B cell (primary cell): ENCODE measurements around the gene CASP8AP2.

Experiments used
- EZH2 ChIP-seq: IDR thresholded peaks from 2 replicates; pipeline ENCODE4 v1.6.1; 2012; ENCODE audit warnings: borderline replicate concordance, low read depth, mild to moderate bottlenecking, moderate library complexity, low read length; ENCODE audit not compliant: insufficient read depth, poor library complexity, severe bottlenecking
- TF ChIP-seq, protein P1 (sequence below): fragments of 200-600 bp; IDR thresholded peaks from one replicate; pipeline ENCODE4 v1.8.0; 2022; ENCODE audit warnings: antibody characterized with exemption, mild to moderate bottlenecking

GRCh38 chr6:89826029-89826528 is 3.6 kb upstream of the CASP8AP2 start:
- TF ChIP-seq, protein P1, sequence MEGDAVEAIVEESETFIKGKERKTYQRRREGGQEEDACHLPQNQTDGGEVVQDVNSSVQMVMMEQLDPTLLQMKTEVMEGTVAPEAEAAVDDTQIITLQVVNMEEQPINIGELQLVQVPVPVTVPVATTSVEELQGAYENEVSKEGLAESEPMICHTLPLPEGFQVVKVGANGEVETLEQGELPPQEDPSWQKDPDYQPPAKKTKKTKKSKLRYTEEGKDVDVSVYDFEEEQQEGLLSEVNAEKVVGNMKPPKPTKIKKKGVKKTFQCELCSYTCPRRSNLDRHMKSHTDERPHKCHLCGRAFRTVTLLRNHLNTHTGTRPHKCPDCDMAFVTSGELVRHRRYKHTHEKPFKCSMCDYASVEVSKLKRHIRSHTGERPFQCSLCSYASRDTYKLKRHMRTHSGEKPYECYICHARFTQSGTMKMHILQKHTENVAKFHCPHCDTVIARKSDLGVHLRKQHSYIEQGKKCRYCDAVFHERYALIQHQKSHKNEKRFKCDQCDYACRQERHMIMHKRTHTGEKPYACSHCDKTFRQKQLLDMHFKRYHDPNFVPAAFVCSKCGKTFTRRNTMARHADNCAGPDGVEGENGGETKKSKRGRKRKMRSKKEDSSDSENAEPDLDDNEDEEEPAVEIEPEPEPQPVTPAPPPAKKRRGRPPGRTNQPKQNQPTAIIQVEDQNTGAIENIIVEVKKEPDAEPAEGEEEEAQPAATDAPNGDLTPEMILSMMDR: no peak
- TF ChIP-seq EZH2: no peak
